HG02943 (cell line): ENCODE measurements around the gene LPAR3.
A peak's percentile ranks its signal among the peaks of the same experiment; 100 is the strongest.

Experiments
- ATAC-seq: cut with Tn5 transposase; IDR thresholded peaks from one replicate; pipeline ENCODE4 v1.9.1; 2021; ENCODE audit warnings: mild to moderate bottlenecking, low read depth, moderate library complexity; ENCODE audit not compliant: unreplicated experiment

LPAR3 gene

DNA sequence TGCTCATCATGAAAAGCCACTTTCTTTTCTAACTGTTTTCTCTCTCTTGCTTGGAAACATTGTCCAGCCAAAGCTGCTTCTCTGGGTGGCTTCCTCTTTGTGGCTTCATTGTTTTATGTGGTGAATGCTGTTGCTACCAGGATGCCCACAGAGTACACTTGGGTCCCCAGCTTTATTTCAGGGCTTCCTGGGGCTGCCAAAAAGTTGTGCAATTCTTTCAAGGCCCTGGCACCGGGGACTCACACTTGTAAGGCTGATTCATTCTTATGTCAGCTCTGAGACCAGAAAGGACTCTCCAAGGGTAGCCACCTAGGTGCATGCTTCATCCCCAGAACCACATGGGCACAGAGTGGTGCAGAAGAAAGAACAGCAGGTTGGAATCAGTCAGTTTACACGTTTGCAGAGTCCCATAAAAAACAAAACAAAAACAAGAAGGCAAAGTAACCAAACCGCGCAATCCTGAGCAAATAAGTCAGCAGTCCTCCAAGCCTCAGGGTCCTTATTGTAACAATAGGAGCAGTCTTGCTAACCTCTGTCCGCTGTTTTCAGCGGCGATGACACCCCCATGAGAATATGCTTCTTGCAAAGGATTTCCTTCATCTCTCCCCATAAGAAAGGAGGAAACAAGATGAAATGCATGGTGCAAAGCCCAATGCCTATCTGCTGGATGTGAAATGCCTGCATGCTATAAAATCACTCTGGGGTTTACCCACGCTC, 112.8 kb downstream of the LPAR3 start:
- ATAC-seq, result no peak

DNA sequence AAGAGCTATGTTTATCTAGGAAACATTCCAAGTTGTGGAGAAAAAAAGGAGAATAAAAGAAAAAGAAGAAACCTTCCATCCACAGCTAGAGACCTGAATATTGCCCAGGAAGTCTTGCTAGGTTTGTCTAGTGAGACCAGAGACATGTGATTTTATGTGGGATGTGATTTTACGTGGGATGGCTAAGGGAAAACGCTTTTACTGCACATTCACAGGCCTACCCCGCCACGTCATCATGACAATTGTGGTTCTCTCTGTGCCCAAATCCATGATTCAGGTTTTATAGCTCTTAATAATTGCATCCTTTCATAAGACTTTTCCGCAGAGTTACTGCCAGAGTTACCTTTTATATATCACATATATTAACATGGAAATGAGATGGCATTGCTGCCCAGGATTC, 116.4 kb downstream of the LPAR3 start:
- ATAC-seq, result no peak

DNA sequence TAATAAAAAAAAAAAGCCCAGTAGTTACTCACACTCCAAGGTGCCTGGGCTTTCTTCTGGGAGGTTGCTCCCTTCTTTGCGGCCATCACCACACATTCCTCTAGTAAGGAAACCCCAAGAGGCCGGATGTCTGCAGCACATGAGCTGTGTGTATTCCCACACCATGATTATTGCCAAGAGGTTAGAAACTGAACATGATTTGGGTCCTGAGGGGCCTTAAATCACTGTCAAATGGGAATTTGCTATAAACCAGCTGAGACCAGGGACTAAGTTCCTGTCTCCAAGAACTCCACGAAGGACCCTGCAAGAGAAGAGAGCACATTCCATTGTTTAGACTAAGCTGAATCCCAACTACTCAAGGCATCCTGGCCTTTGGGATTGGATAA, 117.5 kb downstream of the LPAR3 start:
- no peak for ATAC-seq

DNA sequence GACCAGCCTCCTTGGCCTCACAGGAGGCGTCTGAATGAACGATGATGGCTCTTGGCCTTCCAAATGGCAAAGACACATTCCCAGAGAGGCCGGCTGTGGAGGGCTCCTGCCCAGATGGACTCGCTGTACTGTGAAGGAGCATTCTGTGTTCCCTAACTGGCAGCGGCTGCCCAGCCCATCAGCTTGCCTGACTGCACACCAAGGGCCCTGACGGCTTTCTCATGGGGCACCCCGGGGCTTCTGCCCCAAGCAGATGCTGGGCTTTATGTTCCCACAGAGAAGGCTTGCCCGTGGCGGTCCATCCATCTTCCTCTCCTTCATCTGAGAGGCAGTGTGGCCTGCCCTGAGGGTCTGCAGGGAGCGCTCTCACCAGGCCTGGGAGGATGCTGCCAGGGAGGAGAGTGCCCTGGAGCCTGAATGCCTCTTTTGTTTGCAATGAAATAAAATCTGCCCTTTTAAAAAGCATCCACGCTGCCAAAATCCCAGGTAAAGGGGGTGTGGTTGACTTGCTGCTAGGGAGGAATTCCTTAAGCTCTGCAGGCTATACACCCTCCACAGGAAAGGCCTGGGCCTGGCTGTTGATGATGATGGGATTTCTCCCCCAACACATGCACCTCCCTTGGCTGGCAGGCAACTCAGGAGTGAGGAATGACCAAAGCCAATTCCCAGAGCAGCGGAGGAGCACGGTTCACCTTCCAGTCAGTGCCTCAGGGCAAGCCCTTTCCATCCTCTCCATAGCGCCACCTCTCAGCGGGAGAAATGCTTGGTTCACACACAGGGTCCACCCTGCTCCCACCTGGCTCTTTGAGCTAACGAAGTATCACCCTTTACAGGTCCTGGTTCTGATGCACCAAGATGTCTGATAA, 118.1 kb downstream of the LPAR3 start:
- ATAC-seq, result no peak

DNA sequence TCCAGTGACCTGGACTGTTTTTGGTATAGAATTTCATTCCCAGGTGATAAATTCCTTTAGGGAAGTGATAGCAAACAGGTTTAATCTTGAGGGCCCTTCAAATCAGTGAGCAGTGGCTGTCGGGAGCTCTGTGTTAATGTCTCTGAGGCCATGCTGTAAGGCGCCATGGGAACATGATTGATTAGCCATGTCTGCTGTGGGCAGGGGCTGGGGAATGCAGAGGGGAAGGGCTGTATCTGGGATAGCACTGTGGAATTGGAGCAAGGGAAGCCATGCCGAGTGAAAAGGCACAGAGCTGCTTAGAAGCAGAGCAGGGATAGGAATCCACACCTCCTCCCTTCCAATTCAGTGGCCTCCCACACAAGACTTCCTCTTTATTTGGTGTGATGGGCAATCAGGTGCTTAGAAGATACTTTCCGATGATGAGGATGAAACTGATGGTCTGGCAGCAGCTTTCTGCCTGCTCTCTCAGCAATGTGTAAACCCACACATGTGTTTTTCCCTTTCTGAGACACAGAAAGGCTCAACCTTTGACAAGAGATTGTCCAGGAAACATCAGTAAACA, 119.0 kb downstream of the LPAR3 start:
- ATAC-seq, result no peak

DNA sequence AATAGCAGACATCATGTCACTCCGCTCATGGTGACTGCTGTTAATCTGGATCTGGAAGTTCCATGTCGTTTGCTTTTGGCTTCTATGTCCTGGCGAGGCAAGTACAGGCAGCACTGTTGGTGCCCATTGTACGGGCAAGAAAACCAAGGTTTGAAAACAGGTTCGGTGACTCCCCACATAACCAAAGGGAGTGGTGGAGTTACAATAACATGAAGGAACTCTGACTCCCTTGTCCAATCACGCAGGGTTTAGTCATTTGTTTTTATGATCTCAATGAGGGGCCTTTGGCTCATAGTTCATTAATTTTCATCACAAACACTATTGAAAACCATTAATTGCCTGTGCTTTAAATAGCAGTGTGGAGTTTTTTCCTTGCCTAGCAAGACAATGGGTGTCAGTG, 119.8 kb downstream of the LPAR3 start:
- no peak for ATAC-seq

DNA sequence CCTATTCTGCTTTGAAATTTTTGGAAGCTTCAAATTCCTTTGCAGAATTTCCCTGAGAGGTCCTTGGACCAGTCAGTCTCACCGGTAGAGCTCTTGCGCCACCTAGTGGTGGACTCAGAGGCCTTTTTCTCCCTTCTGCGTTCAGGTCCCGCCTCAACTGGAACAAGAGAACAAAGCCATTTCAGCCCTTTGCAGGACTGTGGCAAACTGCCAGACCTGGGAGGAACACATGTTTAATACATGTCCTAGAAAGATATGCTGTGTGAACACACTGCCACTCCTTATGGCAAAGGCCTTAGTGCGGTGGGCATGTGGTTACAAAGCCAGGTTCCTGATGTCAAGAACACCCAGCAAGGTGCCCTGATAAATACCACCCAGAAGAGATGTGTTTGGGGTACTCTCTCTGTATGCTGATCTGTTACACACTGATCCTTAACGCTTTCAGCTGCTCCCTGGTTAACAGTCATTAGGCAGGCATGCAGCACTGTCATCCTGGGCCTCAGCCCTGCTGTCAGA, 120.5 kb downstream of the LPAR3 start:
- peak; percentile 72 for ATAC-seq

DNA sequence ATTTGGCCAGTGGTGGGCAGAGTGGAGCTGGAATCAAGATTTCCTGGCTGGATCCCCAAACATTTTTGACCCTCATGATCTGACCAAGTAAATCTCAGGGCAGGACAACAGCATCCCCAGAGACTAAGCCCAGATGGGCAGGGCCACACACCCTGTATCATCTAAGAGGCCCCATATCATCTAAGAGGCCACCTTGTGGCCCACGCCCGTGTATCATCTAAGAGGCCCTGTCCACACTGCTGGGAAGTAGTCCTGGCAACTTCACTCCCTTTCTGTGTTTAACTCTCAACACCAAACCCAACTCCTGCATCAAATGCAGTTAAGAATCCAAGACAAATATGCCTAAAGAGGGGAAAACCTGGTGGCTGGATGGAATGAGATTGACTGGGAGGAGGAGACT, 121.1 kb downstream of the LPAR3 start:
- ATAC-seq, result no peak

DNA sequence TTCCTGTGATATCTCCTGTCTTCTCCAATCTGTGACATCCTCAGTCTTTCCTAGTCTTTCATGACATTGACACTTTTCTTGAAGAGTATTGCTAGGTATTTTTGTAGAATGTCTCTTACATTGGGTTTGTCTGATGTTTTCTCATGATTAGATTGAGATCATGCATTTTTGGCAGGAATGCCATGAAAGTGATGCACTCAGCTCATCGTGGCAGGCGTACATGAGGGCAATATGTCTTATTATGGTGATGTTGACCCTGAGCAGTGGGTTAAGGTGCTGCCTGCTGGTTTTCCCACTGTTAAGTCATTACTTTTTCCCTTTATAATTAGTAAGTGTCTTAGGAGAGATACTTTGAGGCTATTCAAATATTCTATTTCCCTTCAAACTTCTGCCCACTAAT, 122.5 kb downstream of the LPAR3 start:
- ATAC-seq, result no peak

DNA sequence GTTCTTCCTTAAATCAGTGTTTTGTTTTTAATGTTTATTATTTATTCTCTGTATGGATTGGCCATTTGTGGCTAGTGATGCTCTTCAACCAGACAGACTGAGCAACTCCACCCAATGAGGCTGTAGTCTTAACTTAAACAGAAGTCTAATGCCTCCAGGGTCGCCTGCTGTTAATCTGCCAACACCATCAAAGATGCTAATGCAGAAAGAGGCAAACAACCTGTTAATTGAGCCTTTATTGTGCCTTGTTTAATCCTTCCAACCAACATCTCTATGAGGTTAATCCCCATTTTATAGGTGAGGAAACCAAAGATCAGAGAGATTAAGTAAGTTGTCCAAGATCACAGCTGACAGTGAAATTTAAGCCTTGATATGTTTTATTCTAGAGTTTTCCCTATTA, 123.4 kb downstream of the LPAR3 start:
- ATAC-seq, result no peak

DNA sequence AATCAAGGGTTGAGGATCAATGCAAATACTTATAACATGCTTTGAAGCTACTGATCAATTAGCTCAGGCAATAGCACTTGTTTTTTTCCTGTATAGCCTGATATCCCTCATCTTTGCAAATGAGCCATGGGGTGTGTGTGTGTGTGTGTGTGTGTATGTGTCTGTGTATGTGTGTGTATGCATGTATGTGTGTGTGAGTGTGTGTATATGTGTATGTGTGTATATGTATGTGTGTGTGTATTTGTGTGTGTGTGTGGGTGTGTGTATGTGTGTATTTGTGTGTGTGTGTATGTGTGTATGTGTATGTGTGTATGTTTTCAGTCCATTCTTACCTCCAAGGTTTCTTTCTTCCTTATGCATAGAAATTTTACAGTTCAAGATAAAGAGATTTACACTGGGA, 124.4 kb downstream of the LPAR3 start:
- ATAC-seq, result no peak

DNA sequence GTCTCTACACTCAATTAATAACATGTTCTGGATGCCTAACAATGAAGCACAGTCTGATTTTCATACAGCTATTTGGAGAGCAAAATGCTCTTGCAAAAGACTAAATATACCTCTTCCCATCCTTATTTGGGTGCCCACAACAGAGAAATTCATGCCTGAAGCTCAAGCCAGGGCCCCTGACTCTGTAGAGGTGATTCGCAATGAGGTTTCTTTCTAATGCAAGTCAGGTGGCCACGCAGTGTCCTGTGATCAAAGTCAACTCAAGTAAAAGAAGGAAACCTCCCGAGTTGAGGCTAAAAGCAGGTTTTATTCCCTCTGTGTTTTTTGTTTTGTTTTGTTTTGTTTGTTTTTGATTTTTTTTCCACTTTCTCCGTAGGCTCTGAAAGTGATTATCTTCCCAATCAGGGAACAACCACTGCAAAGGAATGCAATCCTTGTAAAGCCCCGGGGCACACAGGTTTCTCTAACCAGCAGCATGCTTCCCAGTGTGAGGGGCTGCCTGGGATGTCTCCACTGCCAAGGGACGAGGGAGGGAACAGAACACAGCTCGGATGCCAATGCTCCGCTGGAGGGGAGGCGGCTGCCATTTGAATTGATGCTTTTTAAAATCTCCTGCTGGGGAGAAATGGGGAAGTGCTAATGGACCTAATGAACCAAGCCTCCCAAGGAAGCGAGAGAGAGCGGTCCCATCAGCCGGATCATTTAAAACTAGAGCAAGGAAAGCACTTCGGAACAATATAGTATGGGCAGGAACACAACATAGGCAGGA, 128.9 kb downstream of the LPAR3 start:
- ATAC-seq, result no peak

DNA sequence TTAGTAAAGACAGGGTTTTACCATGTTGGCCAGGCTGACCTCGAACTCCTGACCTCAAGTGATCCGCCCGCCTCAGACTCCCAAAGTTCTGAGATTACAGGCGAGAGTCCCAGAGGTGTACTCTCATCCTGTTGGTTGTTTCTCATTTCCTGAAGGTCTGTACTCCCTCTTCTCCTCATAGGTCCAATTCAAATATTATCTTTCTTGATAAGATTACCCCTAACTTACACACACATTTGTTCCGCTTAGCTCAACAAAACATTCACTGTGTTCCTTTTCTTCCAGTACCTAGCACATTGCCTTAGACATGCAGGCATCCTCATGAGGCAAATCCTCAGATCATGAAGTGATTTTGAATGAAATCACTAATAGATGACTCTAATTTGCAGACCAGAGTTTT, 130.3 kb downstream of the LPAR3 start:
- no peak for ATAC-seq
